NCI-H2107 treated with DMSO at 0.1 percent for 48 hours (cell line): ENCODE results near the gene AVPR1A.

Source experiments
- DNase-seq: peaks from one replicate; lab custom pipeline; 2025; ENCODE audit not compliant: unreplicated experiment; lab: John Stamatoyannopoulos, UW

Gene AVPR1A

GRCh38 chr12:63095369-63095980 lies 55.5 kb downstream of the AVPR1A start:
- DNase-seq: no peak

- no peak for DNase-seq
Measured at GRCh38 chr12:63093711-63094110, 57.3 kb downstream of the AVPR1A start.

GRCh38 chr12:63093084-63093483 lies 57.9 kb downstream of the AVPR1A start:
- DNase-seq: no peak
